GM10266 (cell line): ENCODE measurements around the gene ANKRD44.
"Not testable (repeated sequence)": the region's sequence is repeated elsewhere in the genome, so short reads cannot be mapped to it uniquely, and the experiment has no call there.

ENCODE experiments used
- DNase-seq: peaks from one replicate; pipeline ENCODE4 v3.0.0; 2012; ENCODE audit errors: extremely low spot score
- TF ChIP-seq, protein P1 (sequence below): IDR thresholded peaks from 2 replicates; pipeline ENCODE4 v1.5.1; 2012; ENCODE audit warnings: mild to moderate bottlenecking, low read depth; ENCODE audit not compliant: control insufficient read depth, insufficient read depth; ENCODE audit errors: missing control alignments

Gene ANKRD44

DNA sequence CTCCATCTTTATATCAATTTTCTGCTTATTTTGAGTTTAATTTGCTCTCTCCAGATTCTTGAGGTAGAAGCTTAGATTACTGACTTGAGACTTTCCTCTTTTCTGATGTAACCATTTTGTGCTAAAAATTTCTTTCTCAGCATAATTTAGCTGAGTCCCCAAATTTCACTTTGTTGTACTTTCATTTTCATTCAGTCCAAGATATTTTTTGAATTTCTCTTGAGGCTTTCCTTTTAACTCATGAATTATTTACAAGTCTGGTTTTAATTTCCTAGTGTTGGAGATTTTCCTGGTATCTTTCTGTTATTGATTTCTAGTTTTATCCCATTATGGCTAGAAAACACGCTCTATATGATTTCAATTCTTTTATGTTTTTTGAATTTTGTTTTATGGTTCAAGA, 239.4 kb downstream of the ANKRD44 start:
- TF ChIP-seq, protein P1, sequence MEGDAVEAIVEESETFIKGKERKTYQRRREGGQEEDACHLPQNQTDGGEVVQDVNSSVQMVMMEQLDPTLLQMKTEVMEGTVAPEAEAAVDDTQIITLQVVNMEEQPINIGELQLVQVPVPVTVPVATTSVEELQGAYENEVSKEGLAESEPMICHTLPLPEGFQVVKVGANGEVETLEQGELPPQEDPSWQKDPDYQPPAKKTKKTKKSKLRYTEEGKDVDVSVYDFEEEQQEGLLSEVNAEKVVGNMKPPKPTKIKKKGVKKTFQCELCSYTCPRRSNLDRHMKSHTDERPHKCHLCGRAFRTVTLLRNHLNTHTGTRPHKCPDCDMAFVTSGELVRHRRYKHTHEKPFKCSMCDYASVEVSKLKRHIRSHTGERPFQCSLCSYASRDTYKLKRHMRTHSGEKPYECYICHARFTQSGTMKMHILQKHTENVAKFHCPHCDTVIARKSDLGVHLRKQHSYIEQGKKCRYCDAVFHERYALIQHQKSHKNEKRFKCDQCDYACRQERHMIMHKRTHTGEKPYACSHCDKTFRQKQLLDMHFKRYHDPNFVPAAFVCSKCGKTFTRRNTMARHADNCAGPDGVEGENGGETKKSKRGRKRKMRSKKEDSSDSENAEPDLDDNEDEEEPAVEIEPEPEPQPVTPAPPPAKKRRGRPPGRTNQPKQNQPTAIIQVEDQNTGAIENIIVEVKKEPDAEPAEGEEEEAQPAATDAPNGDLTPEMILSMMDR = no peak
- no peak for DNase-seq

DNA sequence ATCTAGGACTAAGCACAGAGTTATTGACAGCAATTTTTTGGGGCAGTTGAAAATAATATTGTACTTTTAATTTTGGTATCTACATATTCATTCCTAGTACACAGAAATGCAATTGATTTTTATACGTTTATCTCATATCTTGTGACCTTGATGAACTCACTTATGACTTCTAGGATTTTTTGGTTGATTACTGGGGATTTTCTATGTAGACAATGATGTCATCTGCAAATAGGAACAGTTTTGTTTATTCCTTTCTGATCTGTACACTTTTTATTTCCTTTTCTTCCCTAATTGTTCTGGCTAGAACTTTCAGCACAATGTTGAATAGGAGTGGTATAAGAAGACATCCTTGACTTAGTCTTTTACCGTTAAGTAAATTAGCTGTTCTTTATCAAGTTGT, 240.6 kb downstream of the ANKRD44 start:
- TF ChIP-seq, protein P1 = no peak
- no peak for DNase-seq

DNA sequence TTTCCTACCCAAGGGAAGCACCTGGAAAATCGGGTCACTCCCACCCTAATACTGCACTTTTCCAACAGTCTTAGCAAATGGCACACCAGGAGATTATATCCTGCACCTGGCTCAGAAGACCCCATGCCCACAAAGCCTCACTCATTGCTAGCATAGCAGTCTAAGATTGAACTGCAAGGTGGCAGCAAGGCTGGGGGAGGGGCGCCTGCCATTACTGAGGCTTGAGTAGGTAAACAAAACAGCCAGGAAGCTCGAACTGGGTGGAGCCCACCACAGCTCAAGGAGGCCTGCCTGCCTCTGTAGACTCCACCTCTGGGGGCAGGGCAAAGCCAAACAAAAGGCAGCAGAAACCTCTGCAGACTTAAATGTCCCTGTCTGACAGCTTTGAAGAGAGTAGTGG, 248.0 kb downstream of the ANKRD44 start:
- not testable (repeated sequence) for DNase-seq

DNA sequence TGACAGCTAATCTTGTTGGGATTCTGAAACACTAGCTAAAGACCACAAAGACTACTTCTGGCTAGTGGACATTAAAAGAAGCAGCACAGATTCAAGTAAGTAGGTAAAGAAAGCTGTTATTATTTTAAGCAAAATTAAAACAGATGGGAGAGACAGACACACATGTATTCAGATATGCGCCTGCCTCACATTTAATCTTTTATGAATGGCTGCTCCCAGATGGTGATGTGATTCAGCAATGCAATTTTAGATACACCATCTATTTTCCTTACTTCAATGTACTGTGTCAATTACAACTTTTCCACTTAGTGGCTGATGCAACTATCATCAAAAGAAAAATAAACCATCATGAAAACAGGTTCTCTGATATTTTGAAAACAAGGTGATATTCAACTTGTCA, 251.1 kb downstream of the ANKRD44 start:
- TF ChIP-seq, protein P1 = no peak
- no peak for DNase-seq

DNA sequence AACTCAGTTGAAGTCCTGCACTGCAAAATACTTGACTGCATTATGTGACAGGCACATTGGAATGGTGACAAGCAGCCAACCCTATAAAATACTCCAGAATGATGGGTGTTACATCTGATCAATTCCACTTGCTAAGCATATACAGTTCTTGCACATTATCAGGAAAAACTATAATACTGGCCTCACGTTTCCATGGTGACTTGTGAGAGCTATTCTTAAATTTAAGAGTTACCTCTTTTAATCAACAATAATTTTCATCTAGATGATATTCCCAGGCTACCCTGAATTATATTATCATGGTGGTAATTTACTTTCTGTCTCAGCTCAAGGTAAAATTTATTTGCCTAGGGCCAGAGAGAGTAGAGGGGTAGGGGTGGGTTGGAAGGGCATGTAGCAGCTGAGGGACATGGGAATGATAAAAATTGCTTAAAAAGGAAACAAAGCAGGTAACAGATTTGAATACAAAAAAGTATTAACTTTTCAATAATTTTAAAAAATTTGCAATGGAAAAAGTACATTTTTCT, 251.7 kb downstream of the ANKRD44 start:
- TF ChIP-seq, protein P1 = no peak
- no peak for DNase-seq

DNA sequence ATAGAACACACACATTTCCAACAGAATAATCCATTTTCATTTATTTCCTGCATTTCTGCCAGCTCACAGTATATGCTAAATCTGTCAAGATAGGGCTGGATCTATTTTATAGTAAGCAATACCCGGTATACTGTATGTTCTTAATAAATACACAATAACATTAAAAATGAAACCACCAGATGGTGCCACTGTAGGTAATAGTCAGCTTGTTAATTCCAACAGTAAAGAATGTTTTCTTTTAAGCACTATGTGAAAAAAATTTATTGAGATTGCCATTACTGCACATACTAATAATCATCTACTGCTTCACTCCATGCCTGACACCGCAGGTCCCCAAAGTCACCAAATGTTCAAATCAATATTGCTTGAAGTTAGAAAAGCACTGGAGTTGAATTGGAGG, 252.6 kb downstream of the ANKRD44 start:
- TF ChIP-seq, protein P1 = no peak
- DNase-seq = no peak

DNA sequence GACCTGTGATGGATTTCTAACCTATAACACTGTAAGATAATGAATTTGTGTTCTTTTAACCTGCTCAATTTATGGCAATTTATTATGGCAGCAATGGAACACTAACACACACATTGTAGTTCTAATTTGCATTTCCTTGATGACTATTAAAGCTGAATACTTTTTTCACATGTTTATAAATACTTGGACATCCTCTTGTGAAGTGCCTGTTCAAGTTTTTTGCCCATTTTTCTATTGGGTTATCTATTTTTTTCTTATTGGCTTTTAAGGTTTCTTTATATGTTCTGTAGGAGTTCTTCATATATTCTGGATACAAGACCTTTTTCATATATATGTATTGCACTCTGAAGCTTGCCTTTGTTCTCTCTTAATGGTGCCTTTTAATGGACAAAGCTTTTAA, 255.5 kb downstream of the ANKRD44 start:
- TF ChIP-seq, protein P1 = no peak
- DNase-seq = no peak

DNA sequence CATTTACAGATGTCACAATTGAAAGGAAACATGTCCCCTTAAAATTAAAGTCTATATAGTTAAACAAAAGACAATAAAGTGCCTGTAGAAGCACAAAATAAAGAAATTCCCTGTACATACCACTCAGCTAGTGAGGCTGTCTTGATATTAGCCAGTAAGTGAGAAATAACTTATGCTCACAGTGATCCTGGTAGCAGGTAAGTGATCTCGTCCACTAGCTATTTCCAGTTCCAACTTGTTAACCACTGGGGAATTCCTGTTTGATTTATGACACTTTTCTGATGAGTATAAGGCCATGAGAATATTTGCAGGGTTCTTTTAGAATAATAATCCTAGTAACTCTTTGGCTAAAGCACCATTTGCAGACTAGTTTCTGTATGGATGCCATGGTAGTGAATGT, 256.1 kb downstream of the ANKRD44 start:
- TF ChIP-seq, protein P1 = no peak
- DNase-seq = no peak
